Brain microvascular endothelial cell (primary cell): ENCODE measurements around the gene KIF21A.

ENCODE experiments used
- DNase-seq: peaks from one replicate; pipeline ENCODE4 v3.0.0-alpha.2; 2020
- H3K27ac ChIP-seq: fragments of 250-450 bp; sonication (Bioruptor Pico); 2 replicates; pipeline ENCODE4 v1.5.1; 2020; ENCODE audit warnings: mild to moderate bottlenecking, moderate library complexity
- H3K27me3 ChIP-seq: fragments of 250-450 bp; sonication (Bioruptor Pico); replicated peaks from 2 replicates; pipeline ENCODE4 v1.5.1; 2020; ENCODE audit warnings: mild to moderate bottlenecking
- H3K36me3 ChIP-seq: fragments of 250-450 bp; sonication (Bioruptor Pico); replicated peaks from 2 replicates; pipeline ENCODE4 v1.5.1; 2020; ENCODE audit warnings: mild to moderate bottlenecking
- H3K4me3 ChIP-seq: 2 replicates; pipeline ENCODE4 v1.5.1; 2011; ENCODE audit warnings: low read depth, mild to moderate bottlenecking, control low read depth, low read length, moderate library complexity
- CTCF ChIP-seq: IDR thresholded peaks from 2 replicates; pipeline ENCODE4 v1.5.1; 2011; ENCODE audit warnings: low read depth, mild to moderate bottlenecking, moderate library complexity, low read length, control low read depth, inconsistent platforms; ENCODE audit errors: missing control alignments
- in situ Hi-C: cut with HindIII; loops from 2 replicates; pipeline ENCODE4 v1.10.0; 2017; ENCODE audit warnings: low sequenced_read_pairs, low pct_ligation_motif_present

The KIF21A gene

GRCh38 chr12:39372204-39372925 lies 70.6 kb downstream of the KIF21A start:
- DNase-seq = no peak
- no peak overlapping the region for H3K4me3 ChIP-seq

GRCh38 chr12:39369756-39370155 lies 73.2 kb downstream of the KIF21A start:
- in situ Hi-C loops = no loop called here
- TF ChIP-seq CTCF = no peak
- no peaks in the 10 kb centered on the region for H3K27me3 ChIP-seq
- H3K36me3 ChIP-seq = no peaks in the 10 kb centered on the region
- no peak for DNase-seq
- no peak overlapping the region for H3K27ac ChIP-seq
- H3K4me3 ChIP-seq = no peak overlapping the region

More at GRCh38 chr12:39372204-39372925, 70.6 kb downstream of the KIF21A start:
- TF ChIP-seq CTCF = no peak
- Histone ChIP-seq H3K27me3 (no peaks in the 10 kb centered on the region), H3K36me3 (no peaks in the 10 kb centered on the region), H3K27ac (no peak overlapping the region)
- in situ Hi-C loops = no loop called here

DNA sequence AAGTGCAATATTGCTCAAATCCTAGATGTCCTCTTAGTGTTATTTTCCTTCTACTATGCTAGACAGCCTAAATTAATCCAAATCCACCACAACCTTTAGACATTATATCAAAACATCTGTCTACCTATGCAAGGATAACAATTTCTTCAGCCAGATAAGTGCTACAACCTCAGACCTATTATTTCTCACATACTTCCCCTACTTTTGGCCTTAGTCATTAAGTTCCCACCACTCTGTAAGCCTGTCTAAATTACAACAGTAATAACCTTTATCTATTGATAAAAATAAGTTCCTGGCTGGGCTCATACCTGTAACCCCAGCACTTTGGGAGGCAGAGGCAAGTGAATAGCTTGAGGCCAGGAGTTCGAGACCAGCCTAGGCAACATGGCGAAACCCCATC lies 74.0 kb downstream of the KIF21A start:
- Histone ChIP-seq H3K27ac (no peak overlapping the region), H3K4me3 (no peak overlapping the region), H3K27me3 (no peaks in the 10 kb centered on the region), H3K36me3 (no peaks in the 10 kb centered on the region)
- in situ Hi-C loops = no loop called here
- TF ChIP-seq CTCF = no peak
- no peak for DNase-seq

DNA sequence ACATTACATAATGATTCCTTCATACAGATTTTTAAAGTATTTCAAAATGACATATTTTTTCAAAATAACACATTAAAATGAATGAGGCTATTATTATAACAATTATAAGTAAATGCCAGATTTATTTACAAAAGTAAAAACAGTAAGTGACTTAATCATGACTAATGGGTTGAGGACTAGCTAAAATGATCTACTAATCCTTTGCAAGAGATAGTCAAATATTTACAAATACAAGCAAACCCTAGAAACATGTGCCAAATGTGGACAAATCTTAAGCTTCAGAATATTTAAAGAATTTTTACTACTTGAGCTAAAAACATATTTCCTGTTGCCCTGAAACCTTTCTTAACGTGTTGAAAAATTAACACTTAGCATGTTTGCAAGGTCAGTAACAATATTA lies 74.8 kb downstream of the KIF21A start:
- DNase-seq = no peak
- Histone ChIP-seq H3K27me3 (no peaks in the 10 kb centered on the region), H3K36me3 (no peaks in the 10 kb centered on the region), H3K4me3 (no peak overlapping the region), H3K27ac (no peak overlapping the region)
- in situ Hi-C loops = no loop called here
- no peak for TF ChIP-seq CTCF

GRCh38 chr12:39367494-39367893 lies 75.4 kb downstream of the KIF21A start:
- in situ Hi-C loops = no loop called here
- TF ChIP-seq CTCF = no peak
- H3K27me3 ChIP-seq = no peaks in the 10 kb centered on the region
- no peak for DNase-seq
- no peaks in the 10 kb centered on the region for H3K36me3 ChIP-seq
- H3K27ac ChIP-seq = no peak overlapping the region
- H3K4me3 ChIP-seq = no peak overlapping the region
